ENCODE results near the gene FAM43A.

- TF ChIP-seq, protein P1, sequence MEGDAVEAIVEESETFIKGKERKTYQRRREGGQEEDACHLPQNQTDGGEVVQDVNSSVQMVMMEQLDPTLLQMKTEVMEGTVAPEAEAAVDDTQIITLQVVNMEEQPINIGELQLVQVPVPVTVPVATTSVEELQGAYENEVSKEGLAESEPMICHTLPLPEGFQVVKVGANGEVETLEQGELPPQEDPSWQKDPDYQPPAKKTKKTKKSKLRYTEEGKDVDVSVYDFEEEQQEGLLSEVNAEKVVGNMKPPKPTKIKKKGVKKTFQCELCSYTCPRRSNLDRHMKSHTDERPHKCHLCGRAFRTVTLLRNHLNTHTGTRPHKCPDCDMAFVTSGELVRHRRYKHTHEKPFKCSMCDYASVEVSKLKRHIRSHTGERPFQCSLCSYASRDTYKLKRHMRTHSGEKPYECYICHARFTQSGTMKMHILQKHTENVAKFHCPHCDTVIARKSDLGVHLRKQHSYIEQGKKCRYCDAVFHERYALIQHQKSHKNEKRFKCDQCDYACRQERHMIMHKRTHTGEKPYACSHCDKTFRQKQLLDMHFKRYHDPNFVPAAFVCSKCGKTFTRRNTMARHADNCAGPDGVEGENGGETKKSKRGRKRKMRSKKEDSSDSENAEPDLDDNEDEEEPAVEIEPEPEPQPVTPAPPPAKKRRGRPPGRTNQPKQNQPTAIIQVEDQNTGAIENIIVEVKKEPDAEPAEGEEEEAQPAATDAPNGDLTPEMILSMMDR (IDR thresholded peaks at IDR 0.05; ENCODE audit: insufficient read depth, low read depth, low read length), result no peak
- TF ChIP-seq EZH2 (IDR thresholded peaks at IDR 0.05; ENCODE audit: insufficient read depth, low read length), result no peak
Observed at GRCh38 chr3:194715022-194715800, 29.5 kb downstream of the FAM43A start.

Measured in astrocyte (in vitro differentiated cells and primary cell).